GM18511 (cell line): ENCODE data around the gene TP53I11.

Source experiments
- ATAC-seq: cut with Tn5 transposase; IDR thresholded peaks from one replicate; pipeline ENCODE4 v1.9.1; 2021; ENCODE audit warnings: mild to moderate bottlenecking, moderate library complexity; ENCODE audit not compliant: unreplicated experiment

TP53I11 gene

GRCh38 chr11:44916331-44916730 lies 34.4 kb downstream of the TP53I11 start:
- ATAC-seq = no peak

- no peak for ATAC-seq
Measured at GRCh38 chr11:44915621-44916020, 35.1 kb downstream of the TP53I11 start.

GRCh38 chr11:44915004-44915403 lies 35.7 kb downstream of the TP53I11 start:
- ATAC-seq = no peak

GRCh38 chr11:44914105-44914504 lies 36.6 kb downstream of the TP53I11 start:
- ATAC-seq = no peak

GRCh38 chr11:44913502-44913901 lies 37.2 kb downstream of the TP53I11 start:
- no peak for ATAC-seq

GRCh38 chr11:44912270-44912987 lies 38.3 kb downstream of the TP53I11 start:
- no peak for ATAC-seq

GRCh38 chr11:44911029-44911814 lies 39.5 kb downstream of the TP53I11 start:
- ATAC-seq = peak; percentile 77

GRCh38 chr11:44910591-44910990 lies 40.1 kb downstream of the TP53I11 start:
- ATAC-seq = no peak

- ATAC-seq = no peak
Measured at GRCh38 chr11:44909557-44909956, 41.1 kb downstream of the TP53I11 start.

GRCh38 chr11:44906649-44907048 lies 44.0 kb downstream of the TP53I11 start:
- ATAC-seq = no peak

- ATAC-seq = no peak
Measured at GRCh38 chr11:44905131-44905866, 45.4 kb downstream of the TP53I11 start.

- no peak for ATAC-seq
Measured at GRCh38 chr11:44904261-44905020, 46.2 kb downstream of the TP53I11 start.

GRCh38 chr11:44903518-44903917 lies 47.2 kb downstream of the TP53I11 start:
- ATAC-seq = no peak

GRCh38 chr11:44903035-44903434 lies 47.6 kb downstream of the TP53I11 start:
- ATAC-seq = no peak

- ATAC-seq = no peak
Measured at GRCh38 chr11:44901786-44902185, 48.9 kb downstream of the TP53I11 start.

GRCh38 chr11:44901120-44901633 lies 49.5 kb downstream of the TP53I11 start:
- no peak for ATAC-seq

GRCh38 chr11:44899959-44900358 lies 50.7 kb downstream of the TP53I11 start:
- ATAC-seq = no peak

- ATAC-seq = no peak
Measured at GRCh38 chr11:44893846-44894617, 56.7 kb downstream of the TP53I11 start.

GRCh38 chr11:44893308-44893822 lies 57.3 kb downstream of the TP53I11 start:
- no peak for ATAC-seq

GRCh38 chr11:44892843-44893242 lies 57.8 kb downstream of the TP53I11 start:
- ATAC-seq = no peak
